Transverse colon (tissue), 4 donors: ENCODE measurements around the gene STAT5A. TPM values are rescaled to one million over a fixed set of nuclear protein-coding genes. Genes with fewer than 3 reads are reported as not detected.

Experiments used
- DNase-seq: peaks from one replicate; pipeline ENCODE4 v3.0.0-alpha.2; 2019
- H3K27ac ChIP-seq, 4 donors: fragments of 200-600 bp; sonication (generic); 2 replicates each; pipeline ENCODE4 v1.5.1; 2016 to 2018; ENCODE audit warnings: inconsistent platforms in 4 of 4
- H3K27me3 ChIP-seq: fragments of 200-600 bp; sonication (generic); 2 replicates; pipeline ENCODE4 v1.5.1; 2017; ENCODE audit warnings: inconsistent platforms
- H3K36me3 ChIP-seq, 4 donors: fragments of 200-600 bp; sonication (generic); 2 replicates each; pipeline ENCODE4 v1.5.1; 2017 to 2019; ENCODE audit warnings: inconsistent platforms in 4 of 4
- H3K4me1 ChIP-seq, 4 donors: fragments of 200-600 bp; sonication (generic); 2 replicates each; pipeline ENCODE4 v1.5.1; 2017 to 2020; ENCODE audit warnings: inconsistent platforms in 4 of 4
- H3K4me3 ChIP-seq, 4 donors: fragments of 200-600 bp; sonication (generic); 1 replicate in 1 of 4; 2 replicates in 3 of 4; pipeline versions ENCODE4 v1.5.1 to v1.6.1; 2017 to 2019; ENCODE audit warnings: inconsistent platforms in 4 of 4
- H3K9me3 ChIP-seq, 2 donors: fragments of 200-600 bp; sonication (generic); 2 replicates each; pipeline ENCODE4 v1.5.1; 2017 to 2019; ENCODE audit warnings: inconsistent platforms in 2 of 2
- EP300 ChIP-seq: sonication (generic); formaldehyde crosslinking; IDR thresholded peaks from one replicate; pipeline ENCODE4 v1.6.1; 2017; ENCODE audit warnings: antibody characterized with exemption, low read depth
- POLR2A ChIP-seq: fragments of 450-650 bp; IDR thresholded peaks from one replicate; pipeline ENCODE4 v1.6.1; 2016; ENCODE audit warnings: antibody characterized with exemption, mild to moderate bottlenecking, moderate library complexity
- POLR2AphosphoS5 ChIP-seq, 3 donors: sonication (generic); formaldehyde crosslinking; IDR thresholded peaks; one replicate each; pipeline ENCODE4 v1.6.1; 2016; ENCODE audit warnings: antibody characterized with exemption in 3 of 3
- WGBS, 2 donors: methylation state at CpG; one replicate each; pipeline ENCODE4 v1.1.5; 2018; ENCODE audit warnings: low coverage in 1 of 2; 5-methylcytosine and 5-hydroxymethylcytosine counted together
- in situ Hi-C, 4 donors: fragments of 200-750 bp; cut with MboI; loops; one replicate each; pipeline versions ENCODE4 v1.15.0 to v1.15.1; 2017; ENCODE audit warnings: low sequenced_read_pairs in 3 of 4, low pct_ligation_motif_present in 1 of 4, low pct_unique_long_range_greater_than_20kb in 1 of 4
- intact Hi-C: fragments of 100-400 bp; cut with DNase I; formaldehyde crosslinking; loops from one replicate; pipeline ENCODE4 v1.15.1; 2023; ENCODE audit warnings: low total_unique reads
- total RNA-seq, 4 donors: library from RNA; depleted of rRNA; stranded (reverse); fragments of >200 nt; gene quantifications; one replicate each; pipeline ENCODE4 v1.1.0, GENCODE V29; 2016
- TF ChIP-seq, protein P1 (sequence below), 5 experiments: fragments of 200-600 bp in 3 of 5; fragments of 450-650 bp in 2 of 5; sonication (generic) in 3 of 5; IDR thresholded peaks; 1 replicate in 2 of 5; 2 replicates in 3 of 5; pipeline ENCODE4 v1.5.1; 2016 to 2017; ENCODE audit warnings: antibody characterized with exemption in 5 of 5, inconsistent platforms in 3 of 5, mild to moderate bottlenecking in 2 of 5, moderate library complexity in 1 of 5

Gene STAT5A
- total RNA-seq, 4 donors from 2014 or later, result 36.2 to 93.7 (median 50.3) TPM

DNA sequence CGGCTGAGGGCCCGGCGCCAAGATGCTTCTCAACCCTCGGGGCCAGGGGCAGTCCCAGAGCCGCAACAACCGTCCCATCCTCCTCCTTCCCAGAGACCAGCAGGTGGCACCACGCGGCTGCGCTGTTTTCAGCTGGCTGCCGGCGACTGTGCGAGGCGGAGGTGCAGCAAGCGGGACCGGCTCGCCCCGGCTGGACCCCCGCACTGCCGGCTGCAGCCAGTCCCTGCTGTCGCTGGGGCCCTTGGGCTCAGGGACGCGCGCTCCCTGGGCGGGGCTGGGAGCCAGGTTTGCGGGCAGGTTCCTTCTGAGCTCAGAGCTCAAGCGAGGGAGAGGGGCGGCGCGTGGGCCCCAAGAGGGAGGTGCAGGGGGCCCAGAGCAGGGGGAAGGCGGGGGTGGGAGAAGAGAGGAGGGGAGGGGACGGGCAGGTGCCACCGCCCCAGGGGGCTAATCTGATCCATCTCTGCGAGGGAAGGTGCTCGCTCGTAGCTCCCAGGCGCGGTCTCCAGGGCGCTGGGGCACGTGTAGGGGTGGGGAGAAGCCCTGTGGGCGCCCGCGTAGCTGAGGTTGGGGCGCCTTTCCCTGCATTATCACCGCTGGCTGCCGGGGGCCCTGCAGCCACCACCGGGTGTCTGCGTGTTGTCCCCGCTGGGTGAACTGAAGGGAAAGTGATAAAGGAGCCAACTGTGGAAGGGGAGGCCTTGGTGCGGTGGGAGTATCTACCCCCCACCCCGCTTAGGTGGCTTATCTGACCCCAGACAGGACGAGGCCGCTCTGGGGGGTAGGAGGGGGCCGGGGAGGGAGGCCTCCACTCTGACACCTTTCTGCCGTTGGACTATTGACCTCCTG lies 24.2 kb downstream of the STAT5A start:
- in situ Hi-C loops (loop anchor here in 1 of 4 donors (25.0 kb wide), 1 partner anchor 200 kb away; no protein-coding TSS in a partner anchor), intact Hi-C loops (no loop called here)
- Histone ChIP-seq H3K9me3 (no peaks in the 10 kb centered on the region), H3K27ac (peak overlapping the region; percentile 82 to 93 (median 88)), H3K36me3 (peaks cover 0 to 25% (median 9%) of the 10 kb centered on the region in 4 donors), H3K4me1 (peaks cover 12 to 26% (median 21%) of the 10 kb centered on the region in 4 donors), H3K27me3 (no peaks in the 10 kb centered on the region), H3K4me3 (peak overlapping the region in 1 of 4 donors; percentile 24)
- WGBS, 2 donors, result 38% methylated on average over 42 of the region's 54 CpGs; no CpG with 5 or more reads in 1 of the 2 donors
- TF ChIP-seq, protein P1, sequence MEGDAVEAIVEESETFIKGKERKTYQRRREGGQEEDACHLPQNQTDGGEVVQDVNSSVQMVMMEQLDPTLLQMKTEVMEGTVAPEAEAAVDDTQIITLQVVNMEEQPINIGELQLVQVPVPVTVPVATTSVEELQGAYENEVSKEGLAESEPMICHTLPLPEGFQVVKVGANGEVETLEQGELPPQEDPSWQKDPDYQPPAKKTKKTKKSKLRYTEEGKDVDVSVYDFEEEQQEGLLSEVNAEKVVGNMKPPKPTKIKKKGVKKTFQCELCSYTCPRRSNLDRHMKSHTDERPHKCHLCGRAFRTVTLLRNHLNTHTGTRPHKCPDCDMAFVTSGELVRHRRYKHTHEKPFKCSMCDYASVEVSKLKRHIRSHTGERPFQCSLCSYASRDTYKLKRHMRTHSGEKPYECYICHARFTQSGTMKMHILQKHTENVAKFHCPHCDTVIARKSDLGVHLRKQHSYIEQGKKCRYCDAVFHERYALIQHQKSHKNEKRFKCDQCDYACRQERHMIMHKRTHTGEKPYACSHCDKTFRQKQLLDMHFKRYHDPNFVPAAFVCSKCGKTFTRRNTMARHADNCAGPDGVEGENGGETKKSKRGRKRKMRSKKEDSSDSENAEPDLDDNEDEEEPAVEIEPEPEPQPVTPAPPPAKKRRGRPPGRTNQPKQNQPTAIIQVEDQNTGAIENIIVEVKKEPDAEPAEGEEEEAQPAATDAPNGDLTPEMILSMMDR (IDR thresholded peaks at IDR 0.05), result peak; percentile 47 to 55 (median 53)
- TF ChIP-seq EP300 (no peak), POLR2AphosphoS5 (IDR thresholded peaks at IDR 0.05) (peak; percentile 7 to 67 (median 35)), POLR2A (peak; percentile 8)
- DNase-seq, result peak; percentile 83

DNA sequence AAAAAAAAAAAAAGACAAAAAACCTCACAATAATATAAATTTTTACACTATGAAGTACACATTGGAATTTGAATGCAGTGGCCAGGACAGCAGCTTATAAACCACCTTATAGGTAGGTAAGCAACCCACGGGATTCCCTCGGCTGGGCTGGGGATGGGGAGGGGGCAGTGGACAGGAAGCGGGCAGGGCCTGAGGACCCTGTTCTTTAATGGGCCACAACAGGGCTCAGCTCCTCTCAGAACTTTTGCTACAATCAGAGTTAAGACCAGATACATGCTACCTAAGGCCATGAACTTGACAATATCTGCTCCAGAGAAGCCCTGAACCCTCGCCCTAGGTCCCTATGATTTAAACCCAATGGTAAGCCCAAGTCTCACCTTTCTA lies 25.1 kb downstream of the STAT5A start:
- in situ Hi-C loops (loop anchor here in 1 of 4 donors (25.0 kb wide), 1 partner anchor 199 kb away; no protein-coding TSS in a partner anchor), intact Hi-C loops (no loop called here)
- whole genome bisulfite sequencing, 2 donors, result 80 to 91% methylated on average over 3 to 4 of the region's 4 CpGs
- no peaks in the 10 kb centered on the region for H3K9me3 ChIP-seq
- TF ChIP-seq, protein P1 (IDR thresholded peaks at IDR 0.05), result no peak
- TF ChIP-seq POLR2A, result no peak
- no peak for TF ChIP-seq POLR2AphosphoS5 (IDR thresholded peaks at IDR 0.05)
- TF ChIP-seq EP300, result no peak
- H3K4me1 ChIP-seq, result peaks cover 12 to 26% (median 21%) of the 10 kb centered on the region in 4 donors
- no peak overlapping the region for H3K4me3 ChIP-seq
- no peaks in the 10 kb centered on the region for H3K27me3 ChIP-seq
- no peak overlapping the region for H3K27ac ChIP-seq
- peaks cover 0 to 25% (median 13%) of the 10 kb centered on the region in 4 donors for H3K36me3 ChIP-seq
- DNase-seq, result no peak

DNA sequence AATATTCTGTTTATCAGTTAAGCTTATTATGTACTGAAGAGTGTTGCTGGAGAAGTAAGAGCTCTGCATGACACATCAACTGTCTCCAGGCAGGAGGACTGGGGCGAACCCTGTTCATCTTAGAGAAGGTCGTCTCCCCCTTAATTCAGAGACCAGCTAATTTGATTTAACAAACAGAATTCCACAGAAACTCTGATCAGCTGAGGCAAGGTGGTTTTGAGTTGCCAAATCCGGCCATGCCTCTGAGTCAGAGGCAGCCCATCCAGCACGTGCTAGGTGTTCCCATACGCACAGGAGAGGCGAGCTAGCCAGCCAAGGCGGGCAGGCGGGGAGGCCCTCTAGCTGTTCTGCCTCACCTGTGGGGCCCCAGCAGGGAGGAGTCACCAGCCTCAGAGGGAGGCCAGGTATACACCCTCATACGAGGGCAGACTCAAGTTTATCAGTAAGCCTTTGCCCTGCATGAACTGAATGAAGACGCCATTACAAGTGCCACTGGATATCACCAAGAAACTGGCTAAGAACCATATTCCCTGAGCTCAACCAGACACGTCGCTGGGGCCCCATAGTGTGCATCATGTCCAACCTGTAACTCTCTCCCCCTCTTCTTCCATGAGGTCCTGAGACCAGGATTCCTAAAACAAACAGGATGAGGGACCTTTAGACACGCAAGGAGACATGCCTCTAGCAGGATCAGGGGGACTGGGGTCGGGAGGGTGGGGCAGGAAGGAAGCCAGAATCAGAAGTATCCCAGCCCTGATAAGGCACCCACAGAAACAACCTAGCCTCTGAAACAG lies 25.7 kb downstream of the STAT5A start:
- TF ChIP-seq, protein P1 (IDR thresholded peaks at IDR 0.05), result no peak
- TF ChIP-seq EP300 (no peak), POLR2A (no peak)
- Histone ChIP-seq H3K4me1 (peaks cover 12 to 26% (median 21%) of the 10 kb centered on the region in 4 donors), H3K27me3 (no peaks in the 10 kb centered on the region), H3K4me3 (no peak overlapping the region), H3K27ac (peak overlapping the region in 2 of 4 donors; percentile 10 to 43), H3K9me3 (no peaks in the 10 kb centered on the region), H3K36me3 (peaks cover 0 to 31% (median 14%) of the 10 kb centered on the region in 4 donors)
- intact Hi-C loops, result no loop called here
- in situ Hi-C loops, result loop anchor here in 1 of 4 donors (25.0 kb wide), 1 partner anchor 198 kb away; no protein-coding TSS in a partner anchor
- 76% methylated on average over 14 of the region's 14 CpGs; no CpG with 5 or more reads in 1 of the 2 donors for WGBS, 2 donors
- no peak for DNase-seq
